ENCODE data around the gene PCDHA5.
"Not testable (repeated sequence)": the region's sequence is repeated elsewhere in the genome, so short reads cannot be mapped to it uniquely, and the experiment has no call there.

Gene PCDHA5

GRCh38 chr5:140842798-140843733 is 21.7 kb downstream of the PCDHA5 start:
- in situ Hi-C loops (cut with HindIII; ENCODE audit: low sequenced_read_pairs): no loop called here
- TF ChIP-seq, protein P1, sequence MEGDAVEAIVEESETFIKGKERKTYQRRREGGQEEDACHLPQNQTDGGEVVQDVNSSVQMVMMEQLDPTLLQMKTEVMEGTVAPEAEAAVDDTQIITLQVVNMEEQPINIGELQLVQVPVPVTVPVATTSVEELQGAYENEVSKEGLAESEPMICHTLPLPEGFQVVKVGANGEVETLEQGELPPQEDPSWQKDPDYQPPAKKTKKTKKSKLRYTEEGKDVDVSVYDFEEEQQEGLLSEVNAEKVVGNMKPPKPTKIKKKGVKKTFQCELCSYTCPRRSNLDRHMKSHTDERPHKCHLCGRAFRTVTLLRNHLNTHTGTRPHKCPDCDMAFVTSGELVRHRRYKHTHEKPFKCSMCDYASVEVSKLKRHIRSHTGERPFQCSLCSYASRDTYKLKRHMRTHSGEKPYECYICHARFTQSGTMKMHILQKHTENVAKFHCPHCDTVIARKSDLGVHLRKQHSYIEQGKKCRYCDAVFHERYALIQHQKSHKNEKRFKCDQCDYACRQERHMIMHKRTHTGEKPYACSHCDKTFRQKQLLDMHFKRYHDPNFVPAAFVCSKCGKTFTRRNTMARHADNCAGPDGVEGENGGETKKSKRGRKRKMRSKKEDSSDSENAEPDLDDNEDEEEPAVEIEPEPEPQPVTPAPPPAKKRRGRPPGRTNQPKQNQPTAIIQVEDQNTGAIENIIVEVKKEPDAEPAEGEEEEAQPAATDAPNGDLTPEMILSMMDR (IDR thresholded peaks at IDR 0.05; ENCODE audit: low read depth, low read length, missing control alignments): no peak
- DNase-seq (ENCODE audit: low read depth): no peak
- H3K4me3 ChIP-seq (ENCODE audit: low read depth, low read length): no peak overlapping the region

- H3K4me3 ChIP-seq (ENCODE audit: low read depth, low read length); DNase-seq (ENCODE audit: low read depth); in situ Hi-C loops (cut with HindIII; ENCODE audit: low sequenced_read_pairs): not testable (repeated sequence)
Observed at GRCh38 chr5:140848139-140849102, 27.0 kb downstream of the PCDHA5 start, which contains the start of gene PCDHA9. TSS of gene PCDHA9 (plus strand) at chr5:140848382. CDS start at chr5:140848496, 114 bp downstream.

DNA sequence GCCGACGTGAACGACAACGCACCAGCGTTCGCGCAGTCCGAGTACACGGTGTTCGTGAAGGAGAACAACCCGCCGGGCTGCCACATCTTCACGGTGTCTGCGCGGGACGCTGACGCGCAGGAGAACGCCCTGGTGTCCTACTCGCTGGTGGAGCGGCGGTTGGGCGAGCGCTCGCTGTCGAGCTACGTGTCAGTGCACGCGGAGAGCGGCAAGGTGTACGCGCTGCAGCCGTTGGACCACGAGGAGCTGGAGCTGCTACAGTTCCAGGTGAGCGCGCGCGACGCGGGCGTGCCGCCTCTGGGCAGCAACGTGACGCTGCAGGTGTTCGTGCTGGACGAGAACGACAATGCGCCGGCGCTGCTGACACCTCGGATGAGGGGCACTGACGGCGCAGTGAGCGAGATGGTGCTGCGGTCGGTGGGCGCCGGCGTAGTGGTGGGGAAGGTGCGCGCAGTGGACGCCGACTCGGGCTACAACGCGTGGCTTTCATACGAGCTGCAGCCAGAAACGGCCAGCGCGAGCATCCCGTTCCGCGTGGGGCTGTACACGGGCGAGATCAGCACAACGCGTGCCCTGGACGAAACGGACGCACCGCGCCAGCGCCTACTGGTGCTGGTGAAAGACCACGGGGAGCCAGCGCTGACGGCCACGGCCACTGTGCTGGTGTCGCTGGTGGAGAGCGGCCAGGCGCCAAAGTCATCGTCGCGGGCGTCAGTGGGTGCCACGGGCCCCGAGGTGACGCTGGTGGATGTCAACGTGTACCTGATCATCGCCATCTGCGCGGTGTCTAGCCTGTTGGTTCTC is 28.6 kb downstream of the PCDHA5 start:
- in situ Hi-C loops (cut with HindIII; ENCODE audit: low sequenced_read_pairs); H3K4me3 ChIP-seq (ENCODE audit: low read depth, low read length); DNase-seq (ENCODE audit: low read depth): not testable (repeated sequence)

- DNase-seq (ENCODE audit: low read depth): no peak
- TF ChIP-seq, protein P1 (IDR thresholded peaks at IDR 0.05; ENCODE audit: low read depth, low read length, missing control alignments): no peak
- in situ Hi-C loops (cut with HindIII; ENCODE audit: low sequenced_read_pairs): no loop called here
- H3K4me3 ChIP-seq (ENCODE audit: low read depth, low read length): no peak within 1 kb of the TSS
Observed at GRCh38 chr5:140855772-140856674, 34.6 kb downstream of the PCDHA5 start, which contains the start of gene PCDHA10. TSS of gene PCDHA10 (plus strand) at chr5:140855897. CDS start at chr5:140856049, 152 bp downstream.

GRCh38 chr5:140857177-140857986 is 36.0 kb downstream of the PCDHA5 start:
- TF ChIP-seq, protein P1 (IDR thresholded peaks at IDR 0.05; ENCODE audit: low read depth, low read length, missing control alignments): no peak
- no peak overlapping the region for H3K4me3 ChIP-seq (ENCODE audit: low read depth, low read length)
- in situ Hi-C loops (cut with HindIII; ENCODE audit: low sequenced_read_pairs): no loop called here
- DNase-seq (ENCODE audit: low read depth): no peak

- H3K4me3 ChIP-seq (ENCODE audit: low read depth, low read length): no peak overlapping the region
- TF ChIP-seq, protein P1 (IDR thresholded peaks at IDR 0.05; ENCODE audit: low read depth, low read length, missing control alignments): no peak
- no peak for DNase-seq (ENCODE audit: low read depth)
- in situ Hi-C loops (cut with HindIII; ENCODE audit: low sequenced_read_pairs): no loop called here
Observed at GRCh38 chr5:140857987-140858240, 36.5 kb downstream of the PCDHA5 start.

Measured in astrocyte of the cerebellum (primary cell).